GM12878 (cell line): ENCODE data around the gene C1QB. TPM values are rescaled to one million over a fixed set of nuclear protein-coding genes. Genes with fewer than 3 reads are reported as not detected.

Experiments
- ATAC-seq: fragments of 200-7000 bp; cut with Tn5 transposase; 3 replicates; pipeline ENCODE4 v1.9.1; 2020; ENCODE audit warnings: mild to moderate bottlenecking, moderate library complexity
- BruUV-seq: library from RNA; stranded (reverse); fragments of 400-500 nt; replicated peaks from 2 replicates; lab custom pipeline; 2021; lab: Mats Ljungman, UMichigan
- CTCF ChIA-PET: fragments of 300-600 bp; sonication (Branson Sonifier 250); formaldehyde crosslinking; extraction: SDS; loops from one replicate; lab custom pipeline; 2021; ENCODE audit warnings: inconsistent platforms; lab: Yijun Ruan, JAX
- POLR2A ChIA-PET: fragments of 350-600 bp; formaldehyde crosslinking; extraction: SDS; loops from one replicate; lab custom pipeline; 2021; ENCODE audit warnings: inconsistent platforms; lab: Charles Lee
- RAD21 ChIA-PET: fragments of 300-600 bp; sonication (Branson Sonifier 250); formaldehyde crosslinking; loops from one replicate; lab custom pipeline; 2023; ENCODE audit warnings: antibody characterized with exemption; ENCODE audit not compliant: unreplicated experiment; lab: Charles Lee
- SMC1A ChIA-PET: fragments of 300-600 bp; sonication (Branson Sonifier 250); formaldehyde crosslinking; loops from one replicate; lab custom pipeline; 2023; ENCODE audit not compliant: unreplicated experiment, uncharacterized antibody; lab: Charles Lee
- DNase-seq: peaks from one replicate; pipeline ENCODE4 v3.0.0-alpha.2; 2011; ENCODE audit warnings: low read depth, low spot score
- FAIRE-seq: peaks from 3 replicates; lab custom pipeline; 2011; peaks lifted over from hg19 to GRCh38; lab: Jason Lieb, UNC
- H2AFZ ChIP-seq: 2 replicates; pipeline ENCODE4 v1.6.0; 2011; ENCODE audit warnings: low read depth, low read length, control low read depth; ENCODE audit not compliant: control insufficient read depth
- H3K27ac ChIP-seq: 2 replicates; pipeline ENCODE4 v1.5.1; 2011; ENCODE audit warnings: control low read depth; ENCODE audit not compliant: control insufficient read depth, insufficient read depth
- H3K27me3 ChIP-seq, 2 experiments: replicated peaks in 1 of 2; 2 replicates each; pipeline versions ENCODE4 v1.6.0 to v1.6.1; 2011; ENCODE audit warnings: low read length in 1 of 2; ENCODE audit not compliant: control insufficient read depth in 2 of 2, insufficient read depth in 2 of 2
- H3K36me3 ChIP-seq, 2 experiments: 2 replicates each; pipeline ENCODE4 v1.5.1; 2011; ENCODE audit warnings: low read length in 1 of 2; ENCODE audit not compliant: control insufficient read depth in 2 of 2, insufficient read depth in 2 of 2
- H3K4me1 ChIP-seq: 2 replicates; pipeline ENCODE4 v1.6.1; 2011; ENCODE audit warnings: mild to moderate bottlenecking, low read length, moderate library complexity, mixed read lengths; ENCODE audit not compliant: control insufficient read depth, insufficient read depth
- H3K4me2 ChIP-seq: 2 replicates; pipeline ENCODE4 v1.6.0; 2011; ENCODE audit warnings: control low read depth; ENCODE audit not compliant: control insufficient read depth, insufficient read depth
- H3K4me3 ChIP-seq: fragments of 200-600 bp; sonication (generic); 2 replicates; pipeline ENCODE4 v1.5.1; 2016
- H3K79me2 ChIP-seq: 2 replicates; pipeline ENCODE4 v1.6.0; 2011; ENCODE audit warnings: low read length; ENCODE audit not compliant: control insufficient read depth, insufficient read depth
- H3K9ac ChIP-seq: 2 replicates; pipeline ENCODE4 v1.8.0; 2011; ENCODE audit warnings: low read length, control low read depth, mixed read lengths; ENCODE audit not compliant: control insufficient read depth, insufficient read depth
- H3K9me3 ChIP-seq: replicated peaks from 3 replicates; pipeline ENCODE4 v1.5.1; 2011; ENCODE audit warnings: mild to moderate bottlenecking, low read length; ENCODE audit not compliant: control insufficient read depth, insufficient read depth
- H4K20me1 ChIP-seq: 2 replicates; pipeline ENCODE4 v1.6.0; 2011; ENCODE audit not compliant: control insufficient read depth, insufficient read depth
- ASH2L ChIP-seq: fragments of 300-600, 200-600 bp; sonication (generic); IDR thresholded peaks from 2 replicates; pipeline ENCODE4 v1.6.1; 2017; ENCODE audit warnings: low read depth, mild to moderate bottlenecking, borderline replicate concordance
- E2F4 ChIP-seq: IDR thresholded peaks from 2 replicates; pipeline ENCODE4 v1.6.1; 2012; ENCODE audit warnings: low read depth, low read length, improper control_type of control experiment
- HDGF ChIP-seq: fragments of 450-650 bp; IDR thresholded peaks from 2 replicates; pipeline ENCODE4 v1.6.1; 2016; ENCODE audit warnings: antibody characterized with exemption
- IKZF2 ChIP-seq, 2 experiments: fragments of 450-650 bp; IDR thresholded peaks; 2 replicates each; pipeline ENCODE4 v1.6.1; 2017; ENCODE audit warnings: mild to moderate bottlenecking in 2 of 2, moderate library complexity in 2 of 2
- JUNB ChIP-seq: IDR thresholded peaks from 2 replicates; pipeline ENCODE4 v1.6.1; 2016; ENCODE audit warnings: antibody characterized with exemption, mild to moderate bottlenecking
- RBBP5 ChIP-seq: fragments of 200-600 bp; sonication (generic); conservative IDR thresholded peaks from 2 replicates; pipeline ENCODE4 v1.6.1; 2016
- SIN3A ChIP-seq: IDR thresholded peaks from 2 replicates; pipeline ENCODE4 v1.6.1; 2012; ENCODE audit warnings: low read depth, low read length, improper control_type of control experiment
- TBL1XR1 ChIP-seq: IDR thresholded peaks from 2 replicates; pipeline ENCODE4 v1.6.1; 2012; ENCODE audit warnings: low read depth, low read length, improper control_type of control experiment
- ZBTB40 ChIP-seq: fragments of 450-650 bp; IDR thresholded peaks from 2 replicates; pipeline ENCODE4 v1.6.1; 2016; ENCODE audit warnings: mild to moderate bottlenecking, moderate library complexity, borderline replicate concordance
- WGBS: methylation state at CpG from one replicate; pipeline ENCODE4 v1.1.6; 2016; ENCODE audit warnings: low lambda C conversion rate; ENCODE audit not compliant: insufficient replicate concordance, insufficient coverage; ENCODE audit errors: missing lambda C conversion rate; 5-methylcytosine and 5-hydroxymethylcytosine counted together
- in situ Hi-C: fragments of 300-500 bp; cut with MboI; formaldehyde crosslinking; loops from 9 replicates; pipeline ENCODE4 v1.14.3; 2018; ENCODE audit warnings: mixed read lengths
- intact Hi-C: fragments of 100-400 bp; cut with micrococcal nuclease; formaldehyde crosslinking; loops from one replicate; pipeline ENCODE4 v1.14.2; 2022; ENCODE audit not compliant: unreplicated experiment
- polyA plus RNA-seq, 11 experiments: library from polyadenylated mRNA; depleted of rRNA in 4 of 11; unstranded in 6 of 11; stranded (reverse) in 5 of 11; fragments of >200 nt; fragmentation: Nextera tagmentation in 4 of 11; fragmentation: Illumina TruSeq in 1 of 11; extraction: Ambion mirVana in 4 of 11; extraction: Trizol in 1 of 11; gene quantifications; 1 replicate in 1 of 11; 2 replicates in 10 of 11; pipeline versions ENCODE4 v1.2.1 to v1.2.3, GENCODE V29; 2011 to 2016; ENCODE audit warnings: inconsistent platforms in 2 of 11, missing spikeins in 2 of 11, low read depth in 1 of 11
- total RNA-seq, 4 experiments: library from RNA; depleted of rRNA in 3 of 4; stranded (reverse); fragments of >200 nt in 3 of 4; fragmentation: Illumina TruSeq in 1 of 4; extraction: Trizol in 1 of 4; gene quantifications; 2 replicates each; pipeline versions ENCODE4 v1.2.1 to v1.2.3, GENCODE V29; 2013 to 2021

Gene C1QB
- total and polyA plus RNA-seq, 10 of the 15 experiments (the other 5 are each of a cell fraction or from before 2014, with no cell fraction given), result 0.62 TPM; not detected in 9

- Histone ChIP-seq H4K20me1 (no peaks in the 10 kb centered on the region), H3K27ac (no peak overlapping the region), H3K36me3 (no peaks in the 10 kb centered on the region), H3K4me2 (no peak overlapping the region), H3K27me3 (peaks cover 0 to 2% of the 10 kb centered on the region in 2 experiments; a peak in 2 of 4 replicates), H3K79me2 (no peaks in the 10 kb centered on the region), H3K4me1 (no peaks in the 10 kb centered on the region), H2AFZ (no peak overlapping the region), H3K9me3 (no peaks in the 10 kb centered on the region), H3K9ac (no peak overlapping the region), H3K4me3 (no peak overlapping the region)
- RAD21 ChIA-PET, result no interaction called here
- intact Hi-C loops, result no loop called here
- BruUV-seq, result no TSS peak
- FAIRE-seq, result no peak
- SMC1A ChIA-PET, result no interaction called here
- CTCF ChIA-PET, result no interaction called here
- WGBS, result 13% methylated on average over 11 of the region's 11 CpGs
- in situ Hi-C loops, result no loop called here
- POLR2A ChIA-PET, result no interaction called here
- no peak for ATAC-seq
- no peak for TF ChIP-seq ASH2L
- DNase-seq, result no peak
Measured at GRCh38 chr1:22628698-22629444, 24.2 kb upstream of the C1QB start.

- Histone ChIP-seq H3K4me3 (no peak overlapping the region), H4K20me1 (no peaks in the 10 kb centered on the region)
- no peak for FAIRE-seq
- TF ChIP-seq E2F4 (no peak), JUNB (no peak), IKZF2 (IDR thresholded peaks at IDR 0.05) (no peak), HDGF (no peak), RBBP5 (no peak), TBL1XR1 (no peak), SIN3A (no peak), ZBTB40 (no peak)
Measured at GRCh38 chr1:22629886-22630285, 23.1 kb upstream of the C1QB start.

More at GRCh38 chr1:22629886-22630285, 23.1 kb upstream of the C1QB start:
- SMC1A ChIA-PET, result interaction anchor here (0.7 kb wide), 1 partner anchor 239 kb away, joined by 3 read pairs; no protein-coding TSS in a partner anchor
- H3K9me3 ChIP-seq, result no peaks in the 10 kb centered on the region
- BruUV-seq, result no TSS peak
- CTCF ChIA-PET, result no interaction called here
- RAD21 ChIA-PET, result no interaction called here
- no peak for DNase-seq
- intact Hi-C loops, result no loop called here
- H3K79me2 ChIP-seq, result no peaks in the 10 kb centered on the region
- WGBS, result 6% methylated on average over 2 of the region's 2 CpGs
- H3K27ac ChIP-seq, result no peak overlapping the region
- H3K9ac ChIP-seq, result no peak overlapping the region
- no peak overlapping the region for H2AFZ ChIP-seq
- in situ Hi-C loops, result no loop called here
- ATAC-seq, result no peak
- POLR2A ChIA-PET, result no interaction called here
- no peaks in the 10 kb centered on the region for H3K4me1 ChIP-seq
- peaks cover 0 to 2% of the 10 kb centered on the region in 2 experiments; a peak in 2 of 4 replicates for H3K27me3 ChIP-seq
- H3K36me3 ChIP-seq, result no peaks in the 10 kb centered on the region
- H3K4me2 ChIP-seq, result no peak overlapping the region
